Right atrium auricular region (tissue), 2 donors: ENCODE measurements around the gene SURF2. TPM values are rescaled to one million over a fixed set of nuclear protein-coding genes. Genes with fewer than 3 reads are reported as not detected.
"Not testable (repeated sequence)": the region's sequence is repeated elsewhere in the genome, so short reads cannot be mapped to it uniquely, and the experiment has no call there.

Source experiments
- DNase-seq: peaks from one replicate; pipeline ENCODE4 v3.0.0-alpha.2; 2019; ENCODE audit warnings: low spot score
- H3K27ac ChIP-seq, 2 donors: fragments of 200-600 bp; sonication (generic); 1 replicate in 1 of 2; 2 replicates in 1 of 2; pipeline ENCODE4 v1.5.1; 2016 to 2019
- H3K27me3 ChIP-seq, 2 donors: fragments of 200-600 bp; sonication (generic); one replicate each; pipeline versions ENCODE4 v1.5.1 to v1.6.0; 2017 to 2019
- H3K36me3 ChIP-seq: fragments of 200-600 bp; sonication (generic); one replicate; pipeline ENCODE4 v1.5.1; 2016
- H3K4me1 ChIP-seq, 2 donors: fragments of 200-600 bp; sonication (generic); one replicate each; pipeline versions ENCODE4 v1.5.1 to v1.6.0; 2017 to 2019
- H3K4me3 ChIP-seq, 2 donors: fragments of 200-600 bp; sonication (generic); 1 replicate in 1 of 2; 2 replicates in 1 of 2; pipeline ENCODE4 v1.5.1; 2017 to 2019; ENCODE audit warnings: mild to moderate bottlenecking in 1 of 2, moderate library complexity in 1 of 2
- H3K9me3 ChIP-seq, 2 donors: fragments of 200-600 bp; sonication (generic); one replicate each; pipeline ENCODE4 v1.5.1; 2019
- total RNA-seq, 2 donors: library from RNA; depleted of rRNA; stranded (reverse); fragments of >200 nt; gene quantifications; one replicate each; pipeline ENCODE4 v1.1.0, GENCODE V29; 2016
- TF ChIP-seq, protein P1 (sequence below), 2 donors: fragments of 200-600 bp; sonication (generic); IDR thresholded peaks; one replicate each; pipeline ENCODE4 v1.5.1; 2019; ENCODE audit warnings: antibody characterized with exemption in 2 of 2

Gene SURF2
- total RNA-seq, 2 donors from 2014 or later = 18.1 to 45.9 TPM

DNA sequence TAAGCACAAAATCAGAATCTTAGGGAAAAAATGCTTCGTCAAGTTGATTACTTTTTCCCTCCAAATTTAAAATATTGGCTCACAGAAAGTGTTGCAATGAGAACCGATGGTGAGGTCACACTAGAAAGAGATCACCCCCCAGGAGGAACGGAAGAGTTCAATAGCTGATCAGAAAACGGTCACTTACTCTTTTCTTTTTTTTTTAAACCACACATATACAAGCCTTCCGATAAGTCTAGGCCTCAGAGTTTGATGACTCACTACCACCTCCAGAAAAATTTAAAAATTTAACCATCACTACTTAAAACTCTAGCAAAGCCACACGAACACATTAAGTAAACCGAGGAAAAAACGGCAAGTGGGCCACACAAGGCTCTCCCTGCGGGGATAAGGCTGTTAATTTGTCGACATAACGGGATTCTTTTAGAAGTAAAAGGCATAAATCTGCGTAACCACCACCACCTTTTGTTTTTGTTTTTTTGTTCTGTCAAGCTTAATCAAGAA lies 18.3 kb downstream of the SURF2 start:
- peak overlapping the region; percentile 98 to 99 for H3K4me3 ChIP-seq
- no peak for DNase-seq
- peaks cover 0 to 56% of the 10 kb centered on the region in 2 donors for H3K4me1 ChIP-seq
- H3K27ac ChIP-seq = peak overlapping the region; percentile 92
- no peaks in the 10 kb centered on the region for H3K9me3 ChIP-seq
- TF ChIP-seq, protein P1, sequence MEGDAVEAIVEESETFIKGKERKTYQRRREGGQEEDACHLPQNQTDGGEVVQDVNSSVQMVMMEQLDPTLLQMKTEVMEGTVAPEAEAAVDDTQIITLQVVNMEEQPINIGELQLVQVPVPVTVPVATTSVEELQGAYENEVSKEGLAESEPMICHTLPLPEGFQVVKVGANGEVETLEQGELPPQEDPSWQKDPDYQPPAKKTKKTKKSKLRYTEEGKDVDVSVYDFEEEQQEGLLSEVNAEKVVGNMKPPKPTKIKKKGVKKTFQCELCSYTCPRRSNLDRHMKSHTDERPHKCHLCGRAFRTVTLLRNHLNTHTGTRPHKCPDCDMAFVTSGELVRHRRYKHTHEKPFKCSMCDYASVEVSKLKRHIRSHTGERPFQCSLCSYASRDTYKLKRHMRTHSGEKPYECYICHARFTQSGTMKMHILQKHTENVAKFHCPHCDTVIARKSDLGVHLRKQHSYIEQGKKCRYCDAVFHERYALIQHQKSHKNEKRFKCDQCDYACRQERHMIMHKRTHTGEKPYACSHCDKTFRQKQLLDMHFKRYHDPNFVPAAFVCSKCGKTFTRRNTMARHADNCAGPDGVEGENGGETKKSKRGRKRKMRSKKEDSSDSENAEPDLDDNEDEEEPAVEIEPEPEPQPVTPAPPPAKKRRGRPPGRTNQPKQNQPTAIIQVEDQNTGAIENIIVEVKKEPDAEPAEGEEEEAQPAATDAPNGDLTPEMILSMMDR (IDR thresholded peaks at IDR 0.05) = no peak
- H3K27me3 ChIP-seq = no peaks in the 10 kb centered on the region
- H3K36me3 ChIP-seq = peaks cover 8% of the 10 kb centered on the region

DNA sequence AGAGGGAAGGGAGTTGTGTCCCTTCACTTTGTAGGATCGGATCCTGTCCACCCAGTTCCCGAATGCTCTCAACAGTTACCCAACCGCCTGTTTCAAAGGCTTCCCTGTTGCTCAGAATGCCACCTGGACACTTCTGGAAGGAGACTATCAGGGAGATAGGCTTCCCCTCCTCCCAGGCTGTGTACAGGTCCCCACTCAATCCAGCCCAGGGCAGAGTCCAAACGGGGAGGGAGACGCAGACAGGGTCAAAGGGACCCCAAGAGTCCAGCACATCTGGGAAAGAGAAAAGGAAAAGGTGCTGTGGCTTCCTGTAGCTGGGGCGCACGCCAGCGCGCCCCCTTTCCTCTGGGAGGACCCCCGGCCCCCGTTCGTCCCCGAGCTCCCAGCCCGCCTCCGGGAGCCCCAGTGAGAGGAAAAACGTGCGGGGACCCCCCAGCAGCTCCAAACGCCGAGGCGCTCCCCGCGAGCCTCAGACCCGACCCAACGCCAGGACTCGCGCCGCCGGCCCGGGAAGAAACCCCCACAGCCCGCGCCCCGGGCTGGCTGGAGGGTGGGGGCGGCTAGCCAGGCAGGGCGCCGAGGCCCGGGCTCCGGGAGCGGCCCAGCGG lies 18.9 kb downstream of the SURF2 start:
- DNase-seq = no peak

DNA sequence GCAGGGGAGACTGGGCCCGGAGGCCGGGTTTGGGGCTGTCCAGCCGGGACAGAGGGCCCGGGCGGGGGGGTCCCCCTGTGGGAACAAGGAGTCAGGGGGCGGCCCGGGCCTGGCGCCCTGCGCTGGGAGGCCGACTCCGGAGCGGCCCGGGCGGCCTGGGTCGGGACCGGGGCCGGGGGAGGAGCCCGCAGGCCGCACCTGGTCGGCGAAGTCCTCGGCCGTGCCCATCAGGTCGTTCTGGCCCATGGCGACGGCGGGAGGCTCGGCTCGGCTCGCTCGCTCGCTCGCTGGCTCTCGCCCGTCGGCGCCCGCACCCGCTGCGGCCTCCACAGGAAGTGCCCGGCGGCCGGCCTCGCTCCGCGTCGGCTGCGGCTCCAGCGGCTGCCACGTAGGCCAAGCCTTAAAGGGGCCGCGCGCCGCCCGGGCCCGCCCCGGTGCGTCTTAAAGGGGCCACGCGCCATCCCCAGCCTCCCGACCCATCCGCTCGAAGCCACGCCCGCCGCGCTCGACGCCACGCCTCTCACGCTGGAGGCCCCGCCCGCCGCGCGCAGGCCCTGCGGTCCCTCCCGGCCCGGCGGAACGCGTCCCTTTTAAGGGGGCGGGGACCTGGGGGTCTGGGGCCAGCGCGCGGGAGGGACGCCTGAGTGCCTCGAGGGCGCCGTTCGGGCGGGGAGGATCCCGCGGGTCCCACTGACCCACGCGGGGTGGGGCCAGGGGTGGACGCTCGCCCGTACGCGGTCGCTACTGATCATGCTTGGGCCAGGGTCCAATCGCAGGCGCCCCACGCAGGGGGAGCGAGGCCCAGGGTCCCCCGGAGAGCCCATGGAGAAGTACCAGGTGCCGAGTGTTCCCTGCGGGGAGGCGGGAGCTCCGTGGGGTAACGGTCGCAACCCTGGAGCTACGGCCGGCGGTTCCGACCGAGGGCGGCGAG lies 19.6 kb downstream of the SURF2 start, which contains the start of the genes STKLD1 and SURF4:
TSS of gene STKLD1 (plus strand) at position 643 of the 931 bp plus-strand sequence. CDS start at position 751, 108 bp downstream.
TSS of gene SURF4 (minus strand) at position 337 of the 931 bp plus-strand sequence. CDS start at position 246, 91 bp downstream.
- DNase-seq = peak; percentile 93
- Histone ChIP-seq H3K4me1 (peaks cover 0 to 43% of the 10 kb centered on the region in 2 donors), H3K36me3 (peaks cover 8% of the 10 kb centered on the region), H3K9me3 (no peaks in the 10 kb centered on the region), H3K27ac (peak within 1 kb of the TSS; percentile 92), H3K4me3 (peak within 1 kb of the TSS; percentile 98 to 99), H3K27me3 (no peaks in the 10 kb centered on the region)
- TF ChIP-seq, protein P1 (IDR thresholded peaks at IDR 0.05) = no peak

More for the DNA sequence above, 18.9 kb downstream of the SURF2 start:
- Histone ChIP-seq H3K27ac (peak overlapping the region; percentile 92), H3K4me1 (peaks cover 0 to 51% of the 10 kb centered on the region in 2 donors), H3K36me3 (peaks cover 8% of the 10 kb centered on the region), H3K27me3 (no peaks in the 10 kb centered on the region), H3K4me3 (peak overlapping the region; percentile 98 to 99), H3K9me3 (no peaks in the 10 kb centered on the region)
- TF ChIP-seq, protein P1 (IDR thresholded peaks at IDR 0.05) = no peak

DNA sequence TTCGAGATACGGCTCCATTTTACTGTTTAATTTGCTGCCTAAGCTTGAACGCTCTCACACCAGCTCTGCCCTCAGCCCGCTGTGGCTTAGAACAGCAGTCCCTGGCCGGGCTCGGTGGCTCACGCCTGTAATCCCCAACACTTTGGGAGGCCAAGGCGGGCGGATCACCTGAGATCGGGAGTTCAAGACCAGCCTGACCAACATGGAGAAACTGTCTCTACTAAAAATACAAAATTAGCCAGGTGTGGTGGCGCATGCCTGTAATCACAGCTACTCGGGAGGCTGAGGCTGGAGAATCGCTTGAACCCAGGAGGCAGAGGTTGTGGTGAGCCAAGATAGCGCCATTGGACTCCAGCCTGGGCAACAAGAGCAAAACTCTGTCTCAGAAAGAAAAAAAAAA lies 20.9 kb downstream of the SURF2 start:
- not testable (repeated sequence) for H3K9me3 ChIP-seq, H3K27me3 ChIP-seq, H3K36me3 ChIP-seq, H3K27ac ChIP-seq, H3K4me3 ChIP-seq, DNase-seq
- peaks cover 0 to 30% of the 10 kb centered on the region in 2 donors for H3K4me1 ChIP-seq

DNA sequence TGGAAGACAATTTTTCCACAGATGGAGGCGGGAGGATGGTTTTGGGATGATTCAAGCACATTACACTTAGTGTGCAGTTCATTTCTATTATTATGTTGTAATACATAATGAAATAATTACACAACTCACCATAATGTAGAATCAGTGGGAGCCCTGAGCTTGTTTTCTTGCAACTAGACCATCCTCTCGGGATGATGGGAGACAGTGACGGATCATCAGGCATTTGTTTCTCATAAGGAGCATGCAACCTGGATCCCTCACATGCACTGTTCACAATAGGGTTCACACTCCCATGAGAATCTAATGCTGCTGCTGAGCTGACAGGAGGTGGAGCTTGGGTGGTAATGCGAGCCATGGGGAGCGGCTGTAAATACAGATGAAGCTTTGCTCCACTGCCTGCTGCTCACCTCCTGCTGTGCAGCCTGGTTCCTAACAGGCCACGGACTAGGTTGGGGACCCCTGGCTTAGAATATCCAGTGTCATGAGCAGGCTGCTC lies 21.4 kb downstream of the SURF2 start:
- H3K36me3 ChIP-seq = peaks cover 6% of the 10 kb centered on the region
- no peak overlapping the region for H3K4me3 ChIP-seq
- no peak overlapping the region for H3K27ac ChIP-seq
- TF ChIP-seq, protein P1 (IDR thresholded peaks at IDR 0.05) = no peak
- H3K4me1 ChIP-seq = peaks cover 0 to 25% of the 10 kb centered on the region in 2 donors
- no peaks in the 10 kb centered on the region for H3K27me3 ChIP-seq
- H3K9me3 ChIP-seq = no peaks in the 10 kb centered on the region
- no peak for DNase-seq
